PFSK-1 (cell line): ENCODE data around the gene BRSK2.

Experiments used
- FOXP2 ChIP-seq: optimal IDR thresholded peaks from 2 replicates; pipeline ENCODE3; 2011; ENCODE audit warnings: borderline replicate concordance, control low read depth, inconsistent platforms; ENCODE audit not compliant: insufficient read depth; ENCODE audit errors: extremely low read length, extremely low read depth
- POLR2AphosphoS5 ChIP-seq: IDR thresholded peaks from 2 replicates; pipeline ENCODE4 v1.6.1; 2012; ENCODE audit warnings: low read depth, mild to moderate bottlenecking, control low read depth, low read length, moderate library complexity
- SIN3A ChIP-seq: IDR thresholded peaks from 2 replicates; pipeline ENCODE4 v1.6.1; 2012; ENCODE audit warnings: mild to moderate bottlenecking, low read length, moderate library complexity, borderline replicate concordance; ENCODE audit not compliant: insufficient read depth
- TAF1 ChIP-seq: IDR thresholded peaks from 2 replicates; pipeline ENCODE4 v1.6.1; 2012; ENCODE audit warnings: low read length, control low read depth, borderline replicate concordance; ENCODE audit not compliant: insufficient read depth
- TF ChIP-seq, protein P1 (sequence below), 2 experiments: IDR thresholded peaks; 2 replicates each; pipeline versions ENCODE4 v1.6.1 to v1.8.0; 2011 to 2012; ENCODE audit warnings: low read depth in 2 of 2, low read length in 2 of 2, control low read depth in 1 of 2, inconsistent platforms in 1 of 2, mild to moderate bottlenecking in 1 of 2, moderate library complexity in 1 of 2; ENCODE audit not compliant: insufficient read depth in 1 of 2

BRSK2 gene

DNA sequence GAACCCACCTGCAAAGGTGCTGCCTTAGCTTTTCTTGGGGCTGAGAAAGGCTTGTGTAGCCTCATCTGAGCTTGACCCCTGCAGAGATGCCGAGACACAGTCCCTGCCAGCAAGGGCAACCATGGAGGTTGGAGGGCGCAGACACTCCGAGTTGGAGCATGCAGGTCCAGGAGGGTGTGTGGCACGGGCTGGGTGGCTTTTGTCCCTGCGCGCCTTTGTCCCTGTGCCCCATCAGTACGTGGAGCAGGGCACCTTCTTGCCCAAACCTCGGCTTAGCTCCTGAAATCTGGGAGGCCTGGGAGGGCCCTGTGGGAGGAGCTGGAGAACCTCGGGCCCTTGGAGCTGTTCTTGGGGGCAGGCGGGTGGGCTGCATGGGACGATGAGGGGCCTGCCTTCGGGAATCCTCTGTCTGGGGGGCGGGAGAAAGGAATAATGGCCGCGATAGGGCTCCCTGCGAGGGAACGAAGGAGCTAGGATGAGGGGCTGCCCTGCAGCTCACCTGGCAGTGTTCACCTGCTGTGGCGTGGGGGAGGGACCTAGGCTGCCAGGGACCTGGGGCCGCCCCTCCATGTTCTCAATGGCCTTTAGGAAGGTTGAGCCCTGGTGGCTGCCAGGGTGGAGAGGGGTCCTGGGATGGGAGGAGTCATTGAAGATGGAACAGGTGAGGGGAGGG, 3.4 kb downstream of the BRSK2 start:
- no peak for TF ChIP-seq POLR2AphosphoS5
- no peak for TF ChIP-seq TAF1
- TF ChIP-seq FOXP2 = no peak
- TF ChIP-seq, protein P1, sequence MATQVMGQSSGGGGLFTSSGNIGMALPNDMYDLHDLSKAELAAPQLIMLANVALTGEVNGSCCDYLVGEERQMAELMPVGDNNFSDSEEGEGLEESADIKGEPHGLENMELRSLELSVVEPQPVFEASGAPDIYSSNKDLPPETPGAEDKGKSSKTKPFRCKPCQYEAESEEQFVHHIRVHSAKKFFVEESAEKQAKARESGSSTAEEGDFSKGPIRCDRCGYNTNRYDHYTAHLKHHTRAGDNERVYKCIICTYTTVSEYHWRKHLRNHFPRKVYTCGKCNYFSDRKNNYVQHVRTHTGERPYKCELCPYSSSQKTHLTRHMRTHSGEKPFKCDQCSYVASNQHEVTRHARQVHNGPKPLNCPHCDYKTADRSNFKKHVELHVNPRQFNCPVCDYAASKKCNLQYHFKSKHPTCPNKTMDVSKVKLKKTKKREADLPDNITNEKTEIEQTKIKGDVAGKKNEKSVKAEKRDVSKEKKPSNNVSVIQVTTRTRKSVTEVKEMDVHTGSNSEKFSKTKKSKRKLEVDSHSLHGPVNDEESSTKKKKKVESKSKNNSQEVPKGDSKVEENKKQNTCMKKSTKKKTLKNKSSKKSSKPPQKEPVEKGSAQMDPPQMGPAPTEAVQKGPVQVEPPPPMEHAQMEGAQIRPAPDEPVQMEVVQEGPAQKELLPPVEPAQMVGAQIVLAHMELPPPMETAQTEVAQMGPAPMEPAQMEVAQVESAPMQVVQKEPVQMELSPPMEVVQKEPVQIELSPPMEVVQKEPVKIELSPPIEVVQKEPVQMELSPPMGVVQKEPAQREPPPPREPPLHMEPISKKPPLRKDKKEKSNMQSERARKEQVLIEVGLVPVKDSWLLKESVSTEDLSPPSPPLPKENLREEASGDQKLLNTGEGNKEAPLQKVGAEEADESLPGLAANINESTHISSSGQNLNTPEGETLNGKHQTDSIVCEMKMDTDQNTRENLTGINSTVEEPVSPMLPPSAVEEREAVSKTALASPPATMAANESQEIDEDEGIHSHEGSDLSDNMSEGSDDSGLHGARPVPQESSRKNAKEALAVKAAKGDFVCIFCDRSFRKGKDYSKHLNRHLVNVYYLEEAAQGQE (IDR thresholded peaks at IDR 0.05; ENCODE audit: insufficient read depth in 1 of 2, low read depth in 2 of 2, low read length in 2 of 2) = no peak
- TF ChIP-seq SIN3A = no peak

DNA sequence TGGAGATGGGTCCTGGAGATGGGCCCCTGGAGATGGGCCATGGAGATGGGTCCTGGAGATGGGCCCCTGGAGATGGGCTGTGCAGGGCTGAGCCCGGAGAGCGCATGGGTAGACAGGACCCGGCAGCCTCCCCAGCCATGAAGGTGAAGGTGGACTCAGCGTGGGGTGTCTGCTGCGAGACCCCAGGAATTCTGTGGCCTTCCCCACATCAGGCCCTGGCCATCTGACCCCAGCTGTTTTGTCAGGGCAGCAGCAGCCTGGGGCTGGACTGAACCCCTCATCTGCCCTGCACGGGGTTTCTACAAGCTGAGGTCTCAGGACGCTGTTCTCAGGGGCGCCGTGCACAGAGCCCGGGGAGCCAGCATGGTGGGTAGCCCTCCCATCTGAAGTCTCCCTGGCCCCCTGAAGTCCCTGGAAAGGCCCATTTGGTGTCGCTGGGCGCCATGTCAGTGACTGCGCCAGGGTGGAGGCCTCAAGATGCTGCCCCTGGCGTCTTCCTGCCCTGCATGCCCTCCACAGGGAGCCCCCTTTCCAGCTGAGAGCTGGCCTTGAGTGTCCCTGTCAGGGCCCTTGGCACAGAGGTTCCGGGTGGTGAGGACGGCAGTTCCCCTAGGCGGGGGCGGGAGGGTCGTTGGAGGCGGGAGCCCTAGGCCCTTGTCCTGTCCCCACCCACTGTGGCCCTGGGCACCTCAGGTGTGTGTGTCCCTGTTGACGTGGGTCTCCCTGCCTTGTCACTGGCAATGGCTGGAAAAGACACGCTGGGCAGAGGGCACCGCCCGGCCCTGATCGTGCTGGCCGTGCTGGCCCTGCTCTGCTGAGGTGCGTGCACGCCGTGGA, 5.4 kb downstream of the BRSK2 start:
- TF ChIP-seq SIN3A (no peak), TAF1 (no peak), POLR2AphosphoS5 (no peak), FOXP2 (no peak)
- TF ChIP-seq, protein P1 (IDR thresholded peaks at IDR 0.05; ENCODE audit: insufficient read depth in 1 of 2, low read depth in 2 of 2, low read length in 2 of 2) = no peak

DNA sequence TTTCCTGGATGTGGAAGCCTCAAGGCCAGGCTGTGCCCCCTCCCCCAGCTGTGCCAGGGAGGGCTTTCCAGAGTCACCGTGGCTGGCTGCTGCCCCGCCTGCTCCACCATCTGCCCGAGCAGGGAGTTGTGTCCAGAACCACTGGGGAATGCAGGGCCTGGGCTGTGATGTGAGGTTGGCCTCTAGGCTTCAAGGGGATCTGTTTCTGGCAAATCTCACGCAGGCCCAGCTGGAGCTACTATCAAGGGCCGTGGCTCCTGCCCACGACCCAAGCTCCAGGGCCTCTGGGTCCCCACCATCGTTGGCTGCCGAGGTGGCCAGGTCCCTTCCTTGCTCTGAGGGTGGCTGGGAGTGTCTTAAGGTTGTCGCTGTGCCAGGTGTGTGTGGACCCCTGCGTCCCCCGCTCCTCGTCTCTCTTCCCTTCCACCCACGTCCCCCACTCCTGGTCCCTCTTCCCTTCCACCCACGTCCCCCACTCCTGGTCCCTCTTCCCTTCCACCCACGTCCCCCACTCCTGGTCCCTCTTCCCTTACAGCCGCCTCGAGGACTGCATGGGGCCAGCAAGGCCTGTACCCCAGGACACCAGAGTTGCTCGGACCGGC, 6.1 kb downstream of the BRSK2 start:
- TF ChIP-seq POLR2AphosphoS5 = no peak
- no peak for TF ChIP-seq SIN3A
- TF ChIP-seq, protein P1 (IDR thresholded peaks at IDR 0.05; ENCODE audit: insufficient read depth in 1 of 2, low read depth in 2 of 2, low read length in 2 of 2) = no peak
- TF ChIP-seq FOXP2 = no peak

DNA sequence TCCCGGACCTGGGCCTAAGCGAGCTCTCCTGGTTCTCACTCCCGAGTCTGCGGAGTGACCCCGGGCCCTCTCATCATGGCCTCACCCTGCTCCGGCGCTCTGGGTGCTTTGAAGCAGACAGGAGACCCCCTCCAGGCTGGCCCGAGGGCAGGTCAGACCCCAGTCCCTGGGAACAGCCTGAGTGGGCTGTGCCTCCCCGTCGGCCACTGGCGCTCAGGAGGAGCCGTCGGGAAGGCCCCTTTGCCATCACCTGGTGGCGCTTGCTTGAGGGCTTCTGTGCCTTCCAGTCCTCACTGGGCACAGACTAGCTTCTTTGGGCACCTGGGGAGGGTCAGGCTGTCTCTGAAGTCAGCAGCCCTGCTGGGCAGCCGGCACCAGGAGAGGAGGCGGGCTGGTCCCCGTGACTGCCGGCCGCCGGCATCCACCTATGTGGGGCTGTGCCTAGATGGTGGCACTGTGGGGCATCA, 6.7 kb downstream of the BRSK2 start:
- TF ChIP-seq POLR2AphosphoS5 (no peak), FOXP2 (no peak), SIN3A (no peak), TAF1 (no peak)
- TF ChIP-seq, protein P1 (IDR thresholded peaks at IDR 0.05; ENCODE audit: insufficient read depth in 1 of 2, low read depth in 2 of 2, low read length in 2 of 2) = no peak
